GM12878 (cell line): ENCODE results near the gene ZNF618. TPM values are rescaled to one million over a fixed set of nuclear protein-coding genes. Genes with fewer than 3 reads are reported as not detected.

Experiments
- ATAC-seq: fragments of 200-7000 bp; cut with Tn5 transposase; 3 replicates; pipeline ENCODE4 v1.9.1; 2020; ENCODE audit warnings: mild to moderate bottlenecking, moderate library complexity
- BruUV-seq: library from RNA; stranded (reverse); fragments of 400-500 nt; replicated peaks from 2 replicates; lab custom pipeline; 2021; lab: Mats Ljungman, UMichigan
- CTCF ChIA-PET: fragments of 300-600 bp; sonication (Branson Sonifier 250); formaldehyde crosslinking; extraction: SDS; loops from one replicate; lab custom pipeline; 2021; ENCODE audit warnings: inconsistent platforms; lab: Yijun Ruan, JAX
- POLR2A ChIA-PET: fragments of 350-600 bp; formaldehyde crosslinking; extraction: SDS; loops from one replicate; lab custom pipeline; 2021; ENCODE audit warnings: inconsistent platforms; lab: Charles Lee
- RAD21 ChIA-PET: fragments of 300-600 bp; sonication (Branson Sonifier 250); formaldehyde crosslinking; loops from one replicate; lab custom pipeline; 2023; ENCODE audit warnings: antibody characterized with exemption; ENCODE audit not compliant: unreplicated experiment; lab: Charles Lee
- SMC1A ChIA-PET: fragments of 300-600 bp; sonication (Branson Sonifier 250); formaldehyde crosslinking; loops from one replicate; lab custom pipeline; 2023; ENCODE audit not compliant: unreplicated experiment, uncharacterized antibody; lab: Charles Lee
- DNase-seq: peaks from one replicate; pipeline ENCODE4 v3.0.0-alpha.2; 2011; ENCODE audit warnings: low read depth, low spot score
- FAIRE-seq: peaks from 3 replicates; lab custom pipeline; 2011; peaks lifted over from hg19 to GRCh38; lab: Jason Lieb, UNC
- H2AFZ ChIP-seq: 2 replicates; pipeline ENCODE4 v1.6.0; 2011; ENCODE audit warnings: low read depth, low read length, control low read depth; ENCODE audit not compliant: control insufficient read depth
- H3K27ac ChIP-seq: 2 replicates; pipeline ENCODE4 v1.5.1; 2011; ENCODE audit warnings: control low read depth; ENCODE audit not compliant: control insufficient read depth, insufficient read depth
- H3K27me3 ChIP-seq, 2 experiments: replicated peaks in 1 of 2; 2 replicates each; pipeline versions ENCODE4 v1.6.0 to v1.6.1; 2011; ENCODE audit warnings: low read length in 1 of 2; ENCODE audit not compliant: control insufficient read depth in 2 of 2, insufficient read depth in 2 of 2
- H3K36me3 ChIP-seq, 2 experiments: 2 replicates each; pipeline ENCODE4 v1.5.1; 2011; ENCODE audit warnings: low read length in 1 of 2; ENCODE audit not compliant: control insufficient read depth in 2 of 2, insufficient read depth in 2 of 2
- H3K4me1 ChIP-seq: 2 replicates; pipeline ENCODE4 v1.6.1; 2011; ENCODE audit warnings: mild to moderate bottlenecking, low read length, moderate library complexity, mixed read lengths; ENCODE audit not compliant: control insufficient read depth, insufficient read depth
- H3K4me2 ChIP-seq: 2 replicates; pipeline ENCODE4 v1.6.0; 2011; ENCODE audit warnings: control low read depth; ENCODE audit not compliant: control insufficient read depth, insufficient read depth
- H3K4me3 ChIP-seq: fragments of 200-600 bp; sonication (generic); 2 replicates; pipeline ENCODE4 v1.5.1; 2016
- H3K79me2 ChIP-seq: 2 replicates; pipeline ENCODE4 v1.6.0; 2011; ENCODE audit warnings: low read length; ENCODE audit not compliant: control insufficient read depth, insufficient read depth
- H3K9ac ChIP-seq: 2 replicates; pipeline ENCODE4 v1.8.0; 2011; ENCODE audit warnings: low read length, control low read depth, mixed read lengths; ENCODE audit not compliant: control insufficient read depth, insufficient read depth
- H3K9me3 ChIP-seq: replicated peaks from 3 replicates; pipeline ENCODE4 v1.5.1; 2011; ENCODE audit warnings: mild to moderate bottlenecking, low read length; ENCODE audit not compliant: control insufficient read depth, insufficient read depth
- H4K20me1 ChIP-seq: 2 replicates; pipeline ENCODE4 v1.6.0; 2011; ENCODE audit not compliant: control insufficient read depth, insufficient read depth
- BMI1 ChIP-seq: fragments of 450-650 bp; IDR thresholded peaks from 2 replicates; pipeline ENCODE4 v1.6.1; 2016; ENCODE audit warnings: mild to moderate bottlenecking, moderate library complexity, borderline replicate concordance
- HDGF ChIP-seq: fragments of 450-650 bp; IDR thresholded peaks from 2 replicates; pipeline ENCODE4 v1.6.1; 2016; ENCODE audit warnings: antibody characterized with exemption
- KLF5 ChIP-seq: fragments of 450-650 bp; IDR thresholded peaks from 2 replicates; pipeline ENCODE4 v1.6.1; 2014; ENCODE audit warnings: mild to moderate bottlenecking; ENCODE audit not compliant: partially characterized antibody
- MXI1 ChIP-seq: fragments of 150-350 bp; IDR thresholded peaks from 2 replicates; pipeline ENCODE4 v1.6.1; 2011; ENCODE audit warnings: low read depth, mild to moderate bottlenecking, inconsistent platforms, low read length, improper control_type of control experiment
- MYC ChIP-seq: IDR thresholded peaks from 2 replicates; pipeline ENCODE4 v1.6.1; 2011; ENCODE audit warnings: mild to moderate bottlenecking, low read length, moderate library complexity, inconsistent platforms; ENCODE audit not compliant: insufficient read depth, insufficient replicate concordance, insufficient read length, severe bottlenecking
- NRF1 ChIP-seq: conservative IDR thresholded peaks from 2 replicates; pipeline ENCODE4 v1.6.1; 2011; ENCODE audit warnings: mild to moderate bottlenecking, low read depth, low read length, improper control_type of control experiment
- TCF3 ChIP-seq: IDR thresholded peaks from 2 replicates; pipeline ENCODE4 v1.6.1; 2012; ENCODE audit warnings: low read depth, mild to moderate bottlenecking, low read length, borderline replicate concordance; ENCODE audit not compliant: insufficient read depth
- WGBS: methylation state at CpG from one replicate; pipeline ENCODE4 v1.1.6; 2016; ENCODE audit warnings: low lambda C conversion rate; ENCODE audit not compliant: insufficient replicate concordance, insufficient coverage; ENCODE audit errors: missing lambda C conversion rate; 5-methylcytosine and 5-hydroxymethylcytosine counted together
- in situ Hi-C: fragments of 300-500 bp; cut with MboI; formaldehyde crosslinking; loops from 9 replicates; pipeline ENCODE4 v1.14.3; 2018; ENCODE audit warnings: mixed read lengths
- intact Hi-C: fragments of 100-400 bp; cut with micrococcal nuclease; formaldehyde crosslinking; loops from one replicate; pipeline ENCODE4 v1.14.2; 2022; ENCODE audit not compliant: unreplicated experiment
- polyA plus RNA-seq, 11 experiments: library from polyadenylated mRNA; depleted of rRNA in 4 of 11; unstranded in 6 of 11; stranded (reverse) in 5 of 11; fragments of >200 nt; fragmentation: Nextera tagmentation in 4 of 11; fragmentation: Illumina TruSeq in 1 of 11; extraction: Ambion mirVana in 4 of 11; extraction: Trizol in 1 of 11; gene quantifications; 1 replicate in 1 of 11; 2 replicates in 10 of 11; pipeline versions ENCODE4 v1.2.1 to v1.2.3, GENCODE V29; 2011 to 2016; ENCODE audit warnings: inconsistent platforms in 2 of 11, missing spikeins in 2 of 11, low read depth in 1 of 11
- total RNA-seq, 4 experiments: library from RNA; depleted of rRNA in 3 of 4; stranded (reverse); fragments of >200 nt in 3 of 4; fragmentation: Illumina TruSeq in 1 of 4; extraction: Trizol in 1 of 4; gene quantifications; 2 replicates each; pipeline versions ENCODE4 v1.2.1 to v1.2.3, GENCODE V29; 2013 to 2021
- TF ChIP-seq, protein P1 (sequence below): fragments of 450-650 bp; formaldehyde crosslinking; IDR thresholded peaks from 2 replicates; pipeline ENCODE4 v1.4.0; 2020; ENCODE audit warnings: mild to moderate bottlenecking, moderate library complexity

Gene ZNF618
- total and polyA plus RNA-seq, 10 of the 15 experiments (the other 5 are each of a cell fraction or from before 2014, with no cell fraction given): 0.01 to 0.24 (median 0.06) TPM; not detected in 2

DNA sequence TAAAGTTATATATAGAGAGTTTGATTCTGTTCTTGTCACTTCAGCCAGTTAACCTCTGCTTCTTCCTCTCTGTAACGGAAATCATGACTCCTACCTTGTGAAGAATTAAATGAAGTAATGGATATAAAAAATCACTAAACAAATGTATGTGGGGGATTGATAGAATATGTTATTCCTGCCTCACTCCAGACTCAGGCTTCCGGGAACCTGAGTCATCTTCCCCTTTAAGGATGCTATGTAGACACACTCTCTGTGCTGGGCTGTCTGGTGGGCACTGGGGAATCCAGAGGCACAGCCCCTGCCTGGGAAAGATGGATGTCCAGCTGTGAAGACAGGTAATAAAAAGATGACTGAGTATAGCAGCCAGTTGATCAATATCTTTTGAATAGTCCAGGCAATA is 77.4 kb downstream of the ZNF618 start:
- ChIA-PET POLR2A (no interaction called here), CTCF (no interaction called here), SMC1A (no interaction called here), RAD21 (no interaction called here)
- Histone ChIP-seq H2AFZ (no peak overlapping the region), H3K9me3 (no peaks in the 10 kb centered on the region), H4K20me1 (no peaks in the 10 kb centered on the region), H3K9ac (no peak overlapping the region), H3K4me3 (no peak overlapping the region), H3K36me3 (no peaks in the 10 kb centered on the region), H3K4me1 (no peaks in the 10 kb centered on the region), H3K27ac (no peak overlapping the region), H3K27me3 (no peaks in the 10 kb centered on the region; a peak in 1 of 4 replicates), H3K4me2 (no peak overlapping the region), H3K79me2 (no peaks in the 10 kb centered on the region)
- BruUV-seq: no TSS peak
- FAIRE-seq (no peak), DNase-seq (no peak), ATAC-seq (no peak)
- WGBS: 37% methylated on average over 2 of the region's 2 CpGs
- in situ Hi-C loops (no loop called here), intact Hi-C loops (no loop called here)
- TF ChIP-seq MXI1 (no peak), NRF1 (no peak), MYC (no peak), TCF3 (no peak), BMI1 (no peak), HDGF (no peak), KLF5 (no peak)
- TF ChIP-seq, protein P1, sequence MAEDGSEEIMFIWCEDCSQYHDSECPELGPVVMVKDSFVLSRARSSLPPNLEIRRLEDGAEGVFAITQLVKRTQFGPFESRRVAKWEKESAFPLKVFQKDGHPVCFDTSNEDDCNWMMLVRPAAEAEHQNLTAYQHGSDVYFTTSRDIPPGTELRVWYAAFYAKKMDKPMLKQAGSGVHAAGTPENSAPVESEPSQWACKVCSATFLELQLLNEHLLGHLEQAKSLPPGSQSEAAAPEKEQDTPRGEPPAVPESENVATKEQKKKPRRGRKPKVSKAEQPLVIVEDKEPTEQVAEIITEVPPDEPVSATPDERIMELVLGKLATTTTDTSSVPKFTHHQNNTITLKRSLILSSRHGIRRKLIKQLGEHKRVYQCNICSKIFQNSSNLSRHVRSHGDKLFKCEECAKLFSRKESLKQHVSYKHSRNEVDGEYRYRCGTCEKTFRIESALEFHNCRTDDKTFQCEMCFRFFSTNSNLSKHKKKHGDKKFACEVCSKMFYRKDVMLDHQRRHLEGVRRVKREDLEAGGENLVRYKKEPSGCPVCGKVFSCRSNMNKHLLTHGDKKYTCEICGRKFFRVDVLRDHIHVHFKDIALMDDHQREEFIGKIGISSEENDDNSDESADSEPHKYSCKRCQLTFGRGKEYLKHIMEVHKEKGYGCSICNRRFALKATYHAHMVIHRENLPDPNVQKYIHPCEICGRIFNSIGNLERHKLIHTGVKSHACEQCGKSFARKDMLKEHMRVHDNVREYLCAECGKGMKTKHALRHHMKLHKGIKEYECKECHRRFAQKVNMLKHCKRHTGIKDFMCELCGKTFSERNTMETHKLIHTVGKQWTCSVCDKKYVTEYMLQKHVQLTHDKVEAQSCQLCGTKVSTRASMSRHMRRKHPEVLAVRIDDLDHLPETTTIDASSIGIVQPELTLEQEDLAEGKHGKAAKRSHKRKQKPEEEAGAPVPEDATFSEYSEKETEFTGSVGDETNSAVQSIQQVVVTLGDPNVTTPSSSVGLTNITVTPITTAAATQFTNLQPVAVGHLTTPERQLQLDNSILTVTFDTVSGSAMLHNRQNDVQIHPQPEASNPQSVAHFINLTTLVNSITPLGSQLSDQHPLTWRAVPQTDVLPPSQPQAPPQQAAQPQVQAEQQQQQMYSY: no peak
